GM23338 (cell line): ENCODE measurements around the gene ADORA1. TPM values are rescaled to one million over a fixed set of nuclear protein-coding genes. Genes with fewer than 3 reads are reported as not detected.

Experiments
- ATAC-seq: fragments of 200-7000 bp; cut with Tn5 transposase; 3 replicates; pipeline ENCODE4 v1.9.1; 2020
- DNase-seq: peaks from one replicate; pipeline ENCODE4 v3.0.0-alpha.2; 2015; ENCODE audit warnings: low spot score
- H2AFZ ChIP-seq: fragments of 200-600 bp; sonication (generic); 2 replicates; pipeline ENCODE4 v1.8.0; 2016; ENCODE audit warnings: antibody characterized with exemption, mild to moderate bottlenecking, moderate library complexity
- H3F3A ChIP-seq: fragments of 200-600 bp; sonication (generic); replicated peaks from 2 replicates; pipeline ENCODE4 v1.8.0; 2017; ENCODE audit warnings: antibody characterized with exemption, mixed run types, low read depth
- H3K27ac ChIP-seq: fragments of 200-600 bp; sonication (generic); 2 replicates; pipeline ENCODE4 v1.6.1; 2016; ENCODE audit warnings: low read depth
- H3K27me3 ChIP-seq: fragments of 200-600 bp; sonication (generic); 2 replicates; pipeline ENCODE4 v1.8.0; 2016; ENCODE audit warnings: mild to moderate bottlenecking, mixed run types, moderate library complexity; ENCODE audit not compliant: insufficient read depth
- H3K36me3 ChIP-seq: fragments of 200-600 bp; sonication (generic); 2 replicates; pipeline ENCODE4 v1.8.0; 2016; ENCODE audit warnings: mild to moderate bottlenecking; ENCODE audit not compliant: insufficient read depth
- H3K4me1 ChIP-seq: fragments of 200-600 bp; sonication (generic); 2 replicates; pipeline ENCODE4 v1.8.0; 2016; ENCODE audit warnings: mild to moderate bottlenecking, moderate library complexity; ENCODE audit not compliant: insufficient read depth
- H3K4me2 ChIP-seq: fragments of 200-600 bp; sonication (generic); 2 replicates; pipeline ENCODE4 v1.7.1; 2017; ENCODE audit warnings: mixed run types
- H3K4me3 ChIP-seq: fragments of 200-600 bp; sonication (generic); 2 replicates; pipeline ENCODE4 v1.6.1; 2016; ENCODE audit warnings: mixed run types
- H3K79me2 ChIP-seq: fragments of 200-600 bp; sonication (generic); replicated peaks from 2 replicates; pipeline ENCODE4 v1.8.0; 2017; ENCODE audit warnings: mild to moderate bottlenecking; ENCODE audit not compliant: insufficient read depth
- H3K9me2 ChIP-seq: fragments of 200-600 bp; sonication (generic); 2 replicates; pipeline ENCODE4 v1.8.0; 2017; ENCODE audit not compliant: insufficient read depth
- H4K20me1 ChIP-seq: fragments of 200-600 bp; sonication (generic); replicated peaks from 2 replicates; pipeline ENCODE4 v1.8.0; 2017; ENCODE audit warnings: mild to moderate bottlenecking; ENCODE audit not compliant: insufficient read depth
- H3K27ac Mint-ChIP-seq: 2 replicates; pipeline ENCODE4 v1.8.0; 2020; ENCODE audit warnings: inconsistent platforms, mild to moderate bottlenecking, moderate library complexity, mixed read lengths
- H3K27me3 Mint-ChIP-seq: 3 replicates; pipeline ENCODE4 v1.8.0; 2022; ENCODE audit warnings: low read depth, mild to moderate bottlenecking, moderate library complexity, mixed read lengths, inconsistent platforms; ENCODE audit not compliant: insufficient read depth, poor library complexity
- H3K36me3 Mint-ChIP-seq: 3 replicates; pipeline ENCODE4 v1.8.0; 2021; ENCODE audit warnings: low read depth, mild to moderate bottlenecking, inconsistent platforms, moderate library complexity, mixed read lengths
- H3K4me1 Mint-ChIP-seq: 3 replicates; pipeline ENCODE4 v1.8.0; 2020; ENCODE audit warnings: mild to moderate bottlenecking, inconsistent platforms, mixed read lengths
- H3K4me3 Mint-ChIP-seq: 3 replicates; pipeline ENCODE4 v1.8.0; 2021; ENCODE audit warnings: moderate library complexity, mild to moderate bottlenecking, inconsistent platforms, mixed read lengths
- H3K9me3 Mint-ChIP-seq: 3 replicates; pipeline ENCODE4 v1.8.0; 2020; ENCODE audit warnings: moderate library complexity, mild to moderate bottlenecking, inconsistent platforms, mixed read lengths
- CREB1 ChIP-seq: fragments of 250-450 bp; sonication (Bioruptor Pico); IDR thresholded peaks from 2 replicates; pipeline ENCODE4 v1.5.0; 2020; ENCODE audit warnings: low read depth, mild to moderate bottlenecking, moderate library complexity
- EZH2 ChIP-seq: fragments of 200-600 bp; sonication (generic); IDR thresholded peaks from one replicate; pipeline ENCODE4 v1.8.0; 2017; ENCODE audit warnings: antibody characterized with exemption, mild to moderate bottlenecking, low read depth; ENCODE audit not compliant: unreplicated experiment
- EZH2phosphoT487 ChIP-seq: fragments of 200-600 bp; sonication (generic); IDR thresholded peaks from one replicate; pipeline ENCODE4 v1.8.1; 2018; ENCODE audit warnings: antibody characterized with exemption; ENCODE audit not compliant: unreplicated experiment
- NANOG ChIP-seq: IDR thresholded peaks from 2 replicates; pipeline ENCODE4 v1.6.1; 2016; ENCODE audit warnings: antibody characterized with exemption, borderline replicate concordance
- POLR2AphosphoS5 ChIP-seq: IDR thresholded peaks from 2 replicates; pipeline ENCODE4 v1.6.1; 2016; ENCODE audit warnings: antibody characterized with exemption, low read depth
- STAT1 ChIP-seq: IDR thresholded peaks from one replicate; pipeline ENCODE4 v1.6.1; 2016; ENCODE audit warnings: antibody characterized with exemption; ENCODE audit not compliant: unreplicated experiment
- ZNF331 ChIP-seq: fragments of 250-450 bp; sonication (Bioruptor Pico); IDR thresholded peaks from 2 replicates; pipeline ENCODE4 v1.5.0; 2020; ENCODE audit warnings: low read depth, mild to moderate bottlenecking, moderate library complexity
- polyA plus RNA-seq: library from polyadenylated mRNA; unstranded; fragments of >200 nt; fragmentation: Nextera tagmentation; extraction: Ambion mirVana; gene quantifications from 2 replicates; pipeline ENCODE4 v1.2.1, GENCODE V29; 2016
- total RNA-seq: library from RNA; depleted of rRNA; stranded (reverse); fragments of >200 nt; shearing (Covaris generic); gene quantifications from 2 replicates; pipeline ENCODE4 v1.2.3, GENCODE V29; 2014
- TF ChIP-seq, protein P1 (sequence below): IDR thresholded peaks from one replicate; pipeline ENCODE4 v1.6.1; 2018; ENCODE audit warnings: antibody characterized with exemption; ENCODE audit not compliant: unreplicated experiment
- TF ChIP-seq, protein P2 (sequence below): fragments of 250-450 bp; sonication (Bioruptor Pico); IDR thresholded peaks from 2 replicates; pipeline ENCODE4 v1.5.0; 2020; ENCODE audit warnings: mild to moderate bottlenecking, moderate library complexity
- TF ChIP-seq, protein P3 (sequence below), 2 experiments: fragments of 200-600 bp in 1 of 2; sonication (generic) in 1 of 2; conservative IDR thresholded peaks; 2 replicates each; pipeline versions ENCODE4 v1.5.1 to v1.6.1; 2016 to 2017; ENCODE audit warnings: antibody characterized with exemption in 2 of 2, low read depth in 2 of 2, mild to moderate bottlenecking in 2 of 2, moderate library complexity in 1 of 2

Gene ADORA1
- total and polyA plus RNA-seq, 2 experiments from 2014 or later, result 0.63 to 1.8 TPM

DNA sequence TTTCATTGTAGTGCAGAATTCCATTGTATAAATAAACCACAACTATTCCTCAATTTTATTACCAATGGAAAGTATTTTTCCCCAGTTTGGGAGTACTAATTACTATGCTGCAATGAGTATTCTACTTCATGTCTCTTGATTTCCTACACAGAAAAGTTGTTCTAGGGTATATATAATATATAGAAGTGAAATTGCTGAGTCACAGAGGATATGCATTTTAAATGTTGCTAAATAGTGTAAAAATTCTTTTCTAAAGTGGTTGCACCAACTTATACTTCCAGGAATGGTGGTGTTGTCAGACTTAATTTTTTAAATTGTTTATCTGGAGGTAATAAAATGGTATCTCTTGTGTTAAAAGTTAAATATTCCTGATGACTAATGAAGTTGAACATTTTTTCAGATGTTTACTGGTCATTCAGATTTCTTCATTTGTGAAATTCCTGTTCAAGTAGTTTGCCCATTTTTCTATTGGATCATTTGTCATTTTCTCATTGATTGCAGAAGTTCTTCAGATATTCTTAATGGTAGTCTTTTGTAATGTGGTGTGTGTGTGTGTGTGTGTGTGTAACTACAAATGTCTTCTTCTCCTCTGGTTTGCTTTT lies 22.6 kb upstream of the ADORA1 start (continued):
- TF ChIP-seq, protein P1, sequence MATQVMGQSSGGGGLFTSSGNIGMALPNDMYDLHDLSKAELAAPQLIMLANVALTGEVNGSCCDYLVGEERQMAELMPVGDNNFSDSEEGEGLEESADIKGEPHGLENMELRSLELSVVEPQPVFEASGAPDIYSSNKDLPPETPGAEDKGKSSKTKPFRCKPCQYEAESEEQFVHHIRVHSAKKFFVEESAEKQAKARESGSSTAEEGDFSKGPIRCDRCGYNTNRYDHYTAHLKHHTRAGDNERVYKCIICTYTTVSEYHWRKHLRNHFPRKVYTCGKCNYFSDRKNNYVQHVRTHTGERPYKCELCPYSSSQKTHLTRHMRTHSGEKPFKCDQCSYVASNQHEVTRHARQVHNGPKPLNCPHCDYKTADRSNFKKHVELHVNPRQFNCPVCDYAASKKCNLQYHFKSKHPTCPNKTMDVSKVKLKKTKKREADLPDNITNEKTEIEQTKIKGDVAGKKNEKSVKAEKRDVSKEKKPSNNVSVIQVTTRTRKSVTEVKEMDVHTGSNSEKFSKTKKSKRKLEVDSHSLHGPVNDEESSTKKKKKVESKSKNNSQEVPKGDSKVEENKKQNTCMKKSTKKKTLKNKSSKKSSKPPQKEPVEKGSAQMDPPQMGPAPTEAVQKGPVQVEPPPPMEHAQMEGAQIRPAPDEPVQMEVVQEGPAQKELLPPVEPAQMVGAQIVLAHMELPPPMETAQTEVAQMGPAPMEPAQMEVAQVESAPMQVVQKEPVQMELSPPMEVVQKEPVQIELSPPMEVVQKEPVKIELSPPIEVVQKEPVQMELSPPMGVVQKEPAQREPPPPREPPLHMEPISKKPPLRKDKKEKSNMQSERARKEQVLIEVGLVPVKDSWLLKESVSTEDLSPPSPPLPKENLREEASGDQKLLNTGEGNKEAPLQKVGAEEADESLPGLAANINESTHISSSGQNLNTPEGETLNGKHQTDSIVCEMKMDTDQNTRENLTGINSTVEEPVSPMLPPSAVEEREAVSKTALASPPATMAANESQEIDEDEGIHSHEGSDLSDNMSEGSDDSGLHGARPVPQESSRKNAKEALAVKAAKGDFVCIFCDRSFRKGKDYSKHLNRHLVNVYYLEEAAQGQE, result no peak
- no peak for TF ChIP-seq NANOG
- TF ChIP-seq EZH2, result no peak
- no peak for TF ChIP-seq STAT1

DNA sequence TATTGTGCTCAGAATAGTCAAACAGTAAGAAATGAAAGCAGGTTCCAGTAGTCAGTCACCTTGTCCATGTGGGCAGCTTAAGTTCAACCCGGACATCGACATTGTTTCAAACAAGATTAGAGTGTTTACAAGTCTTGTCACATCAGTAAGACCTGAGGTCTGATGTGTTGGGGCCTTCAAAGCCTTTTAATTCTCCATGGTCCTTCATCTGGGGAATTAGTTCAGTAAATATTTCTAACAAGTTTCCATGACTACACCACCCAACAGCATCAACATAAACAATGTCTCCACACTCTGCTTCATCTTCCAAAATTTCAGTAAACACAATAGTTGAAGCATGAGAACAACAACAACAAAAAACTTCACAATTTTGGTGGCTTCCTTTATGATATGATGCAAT lies 15.1 kb upstream of the ADORA1 start:
- Mint-ChIP-seq H3K27ac (no peak overlapping the region), H3K9me3 (no peaks in the 10 kb centered on the region), H3K4me1 (peaks cover 6% of the 10 kb centered on the region; the same call in 1 of the 3 replicates), H3K4me3 (no peak overlapping the region), H3K36me3 (no peaks in the 10 kb centered on the region), H3K27me3 (peaks cover 11% of the 10 kb centered on the region)
- H3K4me2 ChIP-seq, result no peak overlapping the region
- no peaks in the 10 kb centered on the region for H3K36me3 ChIP-seq
- TF ChIP-seq EZH2 (no peak), POLR2AphosphoS5 (no peak), ZNF331 (CRISPR knock-in tag) (no peak), NANOG (no peak), CREB1 (CRISPR knock-in tag) (no peak), EZH2phosphoT487 (no peak)
- TF ChIP-seq, protein P2, sequence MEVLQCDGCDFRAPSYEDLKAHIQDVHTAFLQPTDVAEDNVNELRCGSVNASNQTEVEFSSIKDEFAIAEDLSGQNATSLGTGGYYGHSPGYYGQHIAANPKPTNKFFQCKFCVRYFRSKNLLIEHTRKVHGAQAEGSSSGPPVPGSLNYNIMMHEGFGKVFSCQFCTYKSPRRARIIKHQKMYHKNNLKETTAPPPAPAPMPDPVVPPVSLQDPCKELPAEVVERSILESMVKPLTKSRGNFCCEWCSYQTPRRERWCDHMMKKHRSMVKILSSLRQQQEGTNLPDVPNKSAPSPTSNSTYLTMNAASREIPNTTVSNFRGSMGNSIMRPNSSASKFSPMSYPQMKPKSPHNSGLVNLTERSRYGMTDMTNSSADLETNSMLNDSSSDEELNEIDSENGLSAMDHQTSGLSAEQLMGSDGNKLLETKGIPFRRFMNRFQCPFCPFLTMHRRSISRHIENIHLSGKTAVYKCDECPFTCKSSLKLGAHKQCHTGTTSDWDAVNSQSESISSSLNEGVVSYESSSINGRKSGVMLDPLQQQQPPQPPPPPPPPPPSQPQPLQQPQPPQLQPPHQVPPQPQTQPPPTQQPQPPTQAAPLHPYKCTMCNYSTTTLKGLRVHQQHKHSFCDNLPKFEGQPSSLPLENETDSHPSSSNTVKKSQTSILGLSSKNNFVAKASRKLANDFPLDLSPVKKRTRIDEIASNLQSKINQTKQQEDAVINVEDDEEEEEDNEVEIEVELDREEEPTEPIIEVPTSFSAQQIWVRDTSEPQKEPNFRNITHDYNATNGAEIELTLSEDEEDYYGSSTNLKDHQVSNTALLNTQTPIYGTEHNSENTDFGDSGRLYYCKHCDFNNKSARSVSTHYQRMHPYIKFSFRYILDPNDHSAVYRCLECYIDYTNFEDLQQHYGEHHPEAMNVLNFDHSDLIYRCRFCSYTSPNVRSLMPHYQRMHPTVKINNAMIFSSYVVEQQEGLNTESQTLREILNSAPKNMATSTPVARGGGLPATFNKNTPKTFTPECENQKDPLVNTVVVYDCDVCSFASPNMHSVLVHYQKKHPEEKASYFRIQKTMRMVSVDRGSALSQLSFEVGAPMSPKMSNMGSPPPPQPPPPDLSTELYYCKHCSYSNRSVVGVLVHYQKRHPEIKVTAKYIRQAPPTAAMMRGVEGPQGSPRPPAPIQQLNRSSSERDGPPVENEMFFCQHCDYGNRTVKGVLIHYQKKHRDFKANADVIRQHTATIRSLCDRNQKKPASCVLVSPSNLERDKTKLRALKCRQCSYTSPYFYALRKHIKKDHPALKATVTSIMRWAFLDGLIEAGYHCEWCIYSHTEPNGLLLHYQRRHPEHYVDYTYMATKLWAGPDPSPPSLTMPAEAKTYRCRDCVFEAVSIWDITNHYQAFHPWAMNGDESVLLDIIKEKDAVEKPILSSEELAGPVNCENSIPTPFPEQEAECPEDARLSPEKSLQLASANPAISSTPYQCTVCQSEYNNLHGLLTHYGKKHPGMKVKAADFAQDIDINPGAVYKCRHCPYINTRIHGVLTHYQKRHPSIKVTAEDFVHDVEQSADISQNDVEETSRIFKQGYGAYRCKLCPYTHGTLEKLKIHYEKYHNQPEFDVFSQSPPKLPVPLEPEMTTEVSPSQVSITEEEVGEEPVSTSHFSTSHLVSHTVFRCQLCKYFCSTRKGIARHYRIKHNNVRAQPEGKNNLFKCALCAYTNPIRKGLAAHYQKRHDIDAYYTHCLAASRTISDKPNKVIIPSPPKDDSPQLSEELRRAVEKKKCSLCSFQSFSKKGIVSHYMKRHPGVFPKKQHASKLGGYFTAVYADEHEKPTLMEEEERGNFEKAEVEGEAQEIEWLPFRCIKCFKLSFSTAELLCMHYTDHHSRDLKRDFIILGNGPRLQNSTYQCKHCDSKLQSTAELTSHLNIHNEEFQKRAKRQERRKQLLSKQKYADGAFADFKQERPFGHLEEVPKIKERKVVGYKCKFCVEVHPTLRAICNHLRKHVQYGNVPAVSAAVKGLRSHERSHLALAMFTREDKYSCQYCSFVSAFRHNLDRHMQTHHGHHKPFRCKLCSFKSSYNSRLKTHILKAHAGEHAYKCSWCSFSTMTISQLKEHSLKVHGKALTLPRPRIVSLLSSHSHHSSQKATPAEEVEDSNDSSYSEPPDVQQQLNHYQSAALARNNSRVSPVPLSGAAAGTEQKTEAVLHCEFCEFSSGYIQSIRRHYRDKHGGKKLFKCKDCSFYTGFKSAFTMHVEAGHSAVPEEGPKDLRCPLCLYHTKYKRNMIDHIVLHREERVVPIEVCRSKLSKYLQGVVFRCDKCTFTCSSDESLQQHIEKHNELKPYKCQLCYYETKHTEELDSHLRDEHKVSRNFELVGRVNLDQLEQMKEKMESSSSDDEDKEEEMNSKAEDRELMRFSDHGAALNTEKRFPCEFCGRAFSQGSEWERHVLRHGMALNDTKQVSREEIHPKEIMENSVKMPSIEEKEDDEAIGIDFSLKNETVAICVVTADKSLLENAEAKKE, result no peak
- TF ChIP-seq, protein P3, sequence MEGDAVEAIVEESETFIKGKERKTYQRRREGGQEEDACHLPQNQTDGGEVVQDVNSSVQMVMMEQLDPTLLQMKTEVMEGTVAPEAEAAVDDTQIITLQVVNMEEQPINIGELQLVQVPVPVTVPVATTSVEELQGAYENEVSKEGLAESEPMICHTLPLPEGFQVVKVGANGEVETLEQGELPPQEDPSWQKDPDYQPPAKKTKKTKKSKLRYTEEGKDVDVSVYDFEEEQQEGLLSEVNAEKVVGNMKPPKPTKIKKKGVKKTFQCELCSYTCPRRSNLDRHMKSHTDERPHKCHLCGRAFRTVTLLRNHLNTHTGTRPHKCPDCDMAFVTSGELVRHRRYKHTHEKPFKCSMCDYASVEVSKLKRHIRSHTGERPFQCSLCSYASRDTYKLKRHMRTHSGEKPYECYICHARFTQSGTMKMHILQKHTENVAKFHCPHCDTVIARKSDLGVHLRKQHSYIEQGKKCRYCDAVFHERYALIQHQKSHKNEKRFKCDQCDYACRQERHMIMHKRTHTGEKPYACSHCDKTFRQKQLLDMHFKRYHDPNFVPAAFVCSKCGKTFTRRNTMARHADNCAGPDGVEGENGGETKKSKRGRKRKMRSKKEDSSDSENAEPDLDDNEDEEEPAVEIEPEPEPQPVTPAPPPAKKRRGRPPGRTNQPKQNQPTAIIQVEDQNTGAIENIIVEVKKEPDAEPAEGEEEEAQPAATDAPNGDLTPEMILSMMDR (conservative IDR thresholded peaks at IDR 0.05; ENCODE audit: low read depth in 2 of 2), result no peak
- no peaks in the 10 kb centered on the region for H3K9me2 ChIP-seq
- no peaks in the 10 kb centered on the region for H4K20me1 ChIP-seq
- H3K79me2 ChIP-seq, result no peaks in the 10 kb centered on the region
- no peaks in the 10 kb centered on the region for H3F3A ChIP-seq
- H3K4me1 ChIP-seq, result no peaks in the 10 kb centered on the region
- H3K4me3 ChIP-seq, result no peak overlapping the region
- peaks cover 10% of the 10 kb centered on the region for H3K27me3 ChIP-seq
- ATAC-seq, result no peak
- DNase-seq, result no peak
- H2AFZ ChIP-seq, result no peak overlapping the region
- no peak overlapping the region for H3K27ac ChIP-seq
